Measurements from ENCODE around the gene HIRIP3. TPM values are rescaled to one million over a fixed set of nuclear protein-coding genes. Genes with fewer than 3 reads are reported as not detected.

The HIRIP3 gene
- total and polyA plus RNA-seq, 2 experiments from 2014 or later = 3.2 to 11.9 TPM

- H3K9ac ChIP-seq = no peak overlapping the region
- TF ChIP-seq EZH2 (IDR thresholded peaks at IDR 0.05; ENCODE audit: insufficient read depth, poor library complexity, severe bottlenecking) = no peak
- TF ChIP-seq EZH2phosphoT487 (IDR thresholded peaks at IDR 0.05; ENCODE audit: insufficient read depth, low read depth) = no peak
- H4K20me1 ChIP-seq (ENCODE audit: insufficient read depth) = no peaks in the 10 kb centered on the region
- DNase-seq = no peak
- H3K4me1 ChIP-seq (ENCODE audit: insufficient read depth) = no peaks in the 10 kb centered on the region
- no peak overlapping the region for H2AFZ ChIP-seq
- in situ Hi-C loops (cut with MboI) = no loop called here
- H3K9me2 ChIP-seq (ENCODE audit: insufficient read depth) = no peaks in the 10 kb centered on the region
- H3K36me3 ChIP-seq (ENCODE audit: low read depth) = peaks cover 45% of the 10 kb centered on the region; the same call in 1 of the 2 replicates
- no peaks in the 10 kb centered on the region for H3F3A ChIP-seq (ENCODE audit: insufficient read depth)
- H3K27ac ChIP-seq = no peak overlapping the region
- WGBS, 2 experiments (ENCODE audit: low coverage in 1 of 2, low lambda C conversion rate in 2 of 2, missing lambda C conversion rate in 2 of 2) = 81 to 82% methylated on average over 23 to 24 of the region's 24 CpGs
- no peak overlapping the region for H3K4me3 ChIP-seq
- peaks cover 26% of the 10 kb centered on the region for H3K79me2 ChIP-seq (ENCODE audit: insufficient read depth)
- H3K4me2 ChIP-seq (ENCODE audit: unreplicated experiment) = no peak overlapping the region
- no peaks in the 10 kb centered on the region for H3K9me3 ChIP-seq (ENCODE audit: low read depth)
- H3K27me3 ChIP-seq (replicated peaks; ENCODE audit: insufficient read depth) = no peaks in the 10 kb centered on the region
These were observed 12.6 kb downstream of the HIRIP3 start for GRCh38 chr16:29982560-29983419.

GRCh38 chr16:29978564-29979270, 16.7 kb downstream of the HIRIP3 start:
- in situ Hi-C loops (cut with MboI) = loop anchor here (10.0 kb wide), 1 partner anchor 46 kb away; the partner anchor contains the start of gene C16orf92
- H3K4me3 ChIP-seq = no peak overlapping the region
- no peak overlapping the region for H2AFZ ChIP-seq
- H3K4me1 ChIP-seq (ENCODE audit: insufficient read depth) = peaks cover 20% of the 10 kb centered on the region
- H3K9me2 ChIP-seq (ENCODE audit: insufficient read depth) = no peaks in the 10 kb centered on the region
- peaks cover 61% of the 10 kb centered on the region for H3K79me2 ChIP-seq (ENCODE audit: insufficient read depth)
- H3K4me2 ChIP-seq (ENCODE audit: unreplicated experiment) = no peak overlapping the region
- no peak for DNase-seq
- no peak overlapping the region for H3K27ac ChIP-seq
- no peak for TF ChIP-seq EZH2phosphoT487 (IDR thresholded peaks at IDR 0.05; ENCODE audit: insufficient read depth, low read depth)
- TF ChIP-seq EZH2 (IDR thresholded peaks at IDR 0.05; ENCODE audit: insufficient read depth, poor library complexity, severe bottlenecking) = no peak
- no peaks in the 10 kb centered on the region for H3F3A ChIP-seq (ENCODE audit: insufficient read depth)
- no peaks in the 10 kb centered on the region; the same call in 1 of the 2 replicates for H4K20me1 ChIP-seq (ENCODE audit: insufficient read depth)
- 93 to 94% methylated on average over 9 of the region's 9 CpGs for WGBS, 2 experiments (ENCODE audit: low coverage in 1 of 2, low lambda C conversion rate in 2 of 2, missing lambda C conversion rate in 2 of 2)
- H3K9ac ChIP-seq = no peak overlapping the region
- no peaks in the 10 kb centered on the region for H3K9me3 ChIP-seq (ENCODE audit: low read depth)
- no peaks in the 10 kb centered on the region for H3K27me3 ChIP-seq (replicated peaks; ENCODE audit: insufficient read depth)
- H3K36me3 ChIP-seq (ENCODE audit: low read depth) = peaks cover 30% of the 10 kb centered on the region; the same call in 1 of the 2 replicates

- H3K79me2 ChIP-seq (ENCODE audit: insufficient read depth) = peaks cover 61% of the 10 kb centered on the region
- H3K4me3 ChIP-seq = no peak overlapping the region
- TF ChIP-seq EZH2 (IDR thresholded peaks at IDR 0.05; ENCODE audit: insufficient read depth, poor library complexity, severe bottlenecking) (no peak), EZH2phosphoT487 (IDR thresholded peaks at IDR 0.05; ENCODE audit: insufficient read depth, low read depth) (no peak)
- peaks cover 20% of the 10 kb centered on the region for H3K4me1 ChIP-seq (ENCODE audit: insufficient read depth)
- H3K4me2 ChIP-seq (ENCODE audit: unreplicated experiment) = no peak overlapping the region
- 97 to 99% methylated on average over 9 of the region's 9 CpGs for WGBS, 2 experiments (ENCODE audit: low coverage in 1 of 2, low lambda C conversion rate in 2 of 2, missing lambda C conversion rate in 2 of 2)
- no peak overlapping the region for H2AFZ ChIP-seq
- 0 out of 2 replicates have a peak, but pooled peaks cover under 1% of the 10 kb centered on the region for H3F3A ChIP-seq (ENCODE audit: insufficient read depth)
- H3K36me3 ChIP-seq (ENCODE audit: low read depth) = peaks cover 25% of the 10 kb centered on the region; the same call in 1 of the 2 replicates
- H3K9me2 ChIP-seq (ENCODE audit: insufficient read depth) = no peaks in the 10 kb centered on the region
- H3K27me3 ChIP-seq (replicated peaks; ENCODE audit: insufficient read depth) = no peaks in the 10 kb centered on the region
- H3K27ac ChIP-seq = no peak overlapping the region
- no peak overlapping the region for H3K9ac ChIP-seq
- H4K20me1 ChIP-seq (ENCODE audit: insufficient read depth) = no peaks in the 10 kb centered on the region; the same call in 1 of the 2 replicates
- no peaks in the 10 kb centered on the region for H3K9me3 ChIP-seq (ENCODE audit: low read depth)
- in situ Hi-C loops (cut with MboI) = loop anchor here (10.0 kb wide), 1 partner anchor 47 kb away; the partner anchor contains the start of gene C16orf92
- DNase-seq = no peak
These were observed 17.3 kb downstream of the HIRIP3 start for GRCh38 chr16:29978081-29978480.

Data from GM23248 (cell line).